Sigmoid colon (tissue), 4 donors: ENCODE results near the gene SDCBP2.

ENCODE experiments used
- EP300 ChIP-seq, 4 donors: sonication (generic); formaldehyde crosslinking; IDR thresholded peaks; one replicate each; pipeline ENCODE4 v1.6.1; 2017; ENCODE audit warnings: antibody characterized with exemption in 4 of 4
- POLR2A ChIP-seq, 2 donors: fragments of 450-650 bp; IDR thresholded peaks; one replicate each; pipeline ENCODE4 v1.6.1; 2016; ENCODE audit warnings: antibody characterized with exemption in 2 of 2, mild to moderate bottlenecking in 2 of 2, moderate library complexity in 2 of 2
- POLR2AphosphoS5 ChIP-seq, 4 donors: sonication (generic); formaldehyde crosslinking; IDR thresholded peaks; one replicate each; pipeline ENCODE4 v1.6.1; 2017; ENCODE audit warnings: antibody characterized with exemption in 4 of 4
- TF ChIP-seq, protein P1 (sequence below), 4 experiments: fragments of 450-650 bp in 3 of 4; fragments of 200-600 bp in 1 of 4; IDR thresholded peaks; one replicate each; pipeline ENCODE4 v1.5.1; 2016 to 2019; ENCODE audit warnings: antibody characterized with exemption in 4 of 4, mild to moderate bottlenecking in 3 of 4, moderate library complexity in 2 of 4

DNA sequence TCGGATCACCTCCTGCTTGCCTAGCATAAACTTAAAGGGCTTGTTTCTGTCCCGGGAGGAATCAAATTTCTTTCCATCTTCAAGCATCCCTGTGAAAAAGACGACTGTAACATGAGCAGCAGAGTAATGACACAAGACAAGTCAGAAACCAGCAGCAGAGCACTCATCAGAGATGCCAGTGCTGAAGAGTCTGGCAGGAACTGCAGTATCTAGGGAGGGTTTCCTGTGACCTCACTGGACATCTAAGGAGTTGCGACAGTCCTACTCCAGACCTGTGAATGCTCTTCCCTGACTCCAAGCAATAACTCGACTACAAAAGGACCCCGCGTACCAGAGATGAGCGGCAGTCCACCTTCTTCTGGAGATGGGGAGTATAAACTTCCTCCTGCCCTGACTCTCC lies 46.6 kb upstream of the SDCBP2 start:
- TF ChIP-seq, protein P1, sequence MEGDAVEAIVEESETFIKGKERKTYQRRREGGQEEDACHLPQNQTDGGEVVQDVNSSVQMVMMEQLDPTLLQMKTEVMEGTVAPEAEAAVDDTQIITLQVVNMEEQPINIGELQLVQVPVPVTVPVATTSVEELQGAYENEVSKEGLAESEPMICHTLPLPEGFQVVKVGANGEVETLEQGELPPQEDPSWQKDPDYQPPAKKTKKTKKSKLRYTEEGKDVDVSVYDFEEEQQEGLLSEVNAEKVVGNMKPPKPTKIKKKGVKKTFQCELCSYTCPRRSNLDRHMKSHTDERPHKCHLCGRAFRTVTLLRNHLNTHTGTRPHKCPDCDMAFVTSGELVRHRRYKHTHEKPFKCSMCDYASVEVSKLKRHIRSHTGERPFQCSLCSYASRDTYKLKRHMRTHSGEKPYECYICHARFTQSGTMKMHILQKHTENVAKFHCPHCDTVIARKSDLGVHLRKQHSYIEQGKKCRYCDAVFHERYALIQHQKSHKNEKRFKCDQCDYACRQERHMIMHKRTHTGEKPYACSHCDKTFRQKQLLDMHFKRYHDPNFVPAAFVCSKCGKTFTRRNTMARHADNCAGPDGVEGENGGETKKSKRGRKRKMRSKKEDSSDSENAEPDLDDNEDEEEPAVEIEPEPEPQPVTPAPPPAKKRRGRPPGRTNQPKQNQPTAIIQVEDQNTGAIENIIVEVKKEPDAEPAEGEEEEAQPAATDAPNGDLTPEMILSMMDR (IDR thresholded peaks at IDR 0.05), result no peak
- no peak for TF ChIP-seq POLR2AphosphoS5 (IDR thresholded peaks at IDR 0.05)
- TF ChIP-seq POLR2A (IDR thresholded peaks at IDR 0.05), result no peak
- no peak for TF ChIP-seq EP300 (IDR thresholded peaks at IDR 0.05)
